ENCODE results near the gene KRT9.

KRT9 gene

DNA sequence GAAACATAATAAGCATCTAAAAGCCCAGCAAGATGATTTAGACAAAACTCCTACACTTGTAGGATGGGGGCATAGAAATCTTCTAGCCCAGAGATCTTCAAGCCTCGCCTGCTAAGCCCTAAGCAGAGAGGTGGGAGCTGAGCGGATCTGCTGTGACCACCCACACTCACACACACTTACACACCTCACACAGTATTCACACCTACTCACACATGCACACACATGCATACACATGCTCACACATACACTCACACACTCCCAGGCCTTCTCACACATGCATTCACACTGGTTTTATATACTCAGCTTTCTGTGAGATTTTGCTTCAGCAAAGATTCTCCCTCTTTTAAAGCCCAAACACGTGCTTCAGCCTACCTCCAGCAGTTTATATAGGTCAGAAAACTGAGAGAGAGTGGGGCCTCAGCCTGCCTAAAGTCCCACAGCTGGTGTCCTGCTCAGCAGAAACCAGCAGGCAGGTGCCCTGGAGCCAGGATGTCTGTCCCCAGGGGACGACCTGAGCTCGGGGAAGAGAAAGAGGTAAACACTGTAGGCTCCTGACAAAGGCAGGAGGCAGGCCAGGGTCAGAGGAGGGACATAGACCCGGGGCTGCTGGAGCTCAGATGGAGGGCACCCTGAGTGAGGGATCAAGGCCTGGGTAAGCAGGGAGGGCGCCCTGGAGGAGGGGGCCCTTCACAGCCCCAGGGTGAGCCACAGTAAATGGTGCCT is 31.7 kb downstream of the KRT9 start:
- DNase-seq (ENCODE audit: low spot score), result no peak
- TF ChIP-seq, protein P1, sequence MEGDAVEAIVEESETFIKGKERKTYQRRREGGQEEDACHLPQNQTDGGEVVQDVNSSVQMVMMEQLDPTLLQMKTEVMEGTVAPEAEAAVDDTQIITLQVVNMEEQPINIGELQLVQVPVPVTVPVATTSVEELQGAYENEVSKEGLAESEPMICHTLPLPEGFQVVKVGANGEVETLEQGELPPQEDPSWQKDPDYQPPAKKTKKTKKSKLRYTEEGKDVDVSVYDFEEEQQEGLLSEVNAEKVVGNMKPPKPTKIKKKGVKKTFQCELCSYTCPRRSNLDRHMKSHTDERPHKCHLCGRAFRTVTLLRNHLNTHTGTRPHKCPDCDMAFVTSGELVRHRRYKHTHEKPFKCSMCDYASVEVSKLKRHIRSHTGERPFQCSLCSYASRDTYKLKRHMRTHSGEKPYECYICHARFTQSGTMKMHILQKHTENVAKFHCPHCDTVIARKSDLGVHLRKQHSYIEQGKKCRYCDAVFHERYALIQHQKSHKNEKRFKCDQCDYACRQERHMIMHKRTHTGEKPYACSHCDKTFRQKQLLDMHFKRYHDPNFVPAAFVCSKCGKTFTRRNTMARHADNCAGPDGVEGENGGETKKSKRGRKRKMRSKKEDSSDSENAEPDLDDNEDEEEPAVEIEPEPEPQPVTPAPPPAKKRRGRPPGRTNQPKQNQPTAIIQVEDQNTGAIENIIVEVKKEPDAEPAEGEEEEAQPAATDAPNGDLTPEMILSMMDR (IDR thresholded peaks at IDR 0.05), result no peak
- H3K27ac ChIP-seq, result no peak overlapping the region
- no peak overlapping the region for H3K4me3 ChIP-seq

DNA sequence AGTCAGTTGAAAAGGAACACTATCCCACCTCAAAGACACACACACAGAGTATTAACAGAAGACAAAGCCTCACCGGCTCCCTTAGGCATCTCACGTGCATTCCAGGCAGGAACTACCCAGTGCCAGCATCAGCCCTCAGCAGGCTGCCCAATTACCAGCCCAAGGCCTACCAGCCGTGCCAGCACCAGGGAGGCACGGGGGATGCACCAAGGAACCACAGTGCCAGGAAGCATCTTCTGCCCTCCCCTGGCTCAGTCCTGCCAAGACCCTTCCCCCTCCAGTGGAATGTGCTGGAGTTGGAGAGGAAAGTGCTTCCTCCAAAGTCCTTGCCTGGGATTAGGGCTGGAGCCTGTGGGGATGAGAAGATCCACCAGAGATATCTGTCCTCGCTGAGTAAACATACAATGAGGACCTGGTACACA is 32.8 kb downstream of the KRT9 start:
- H3K4me3 ChIP-seq, result no peak overlapping the region
- H3K27ac ChIP-seq, result no peak overlapping the region
- DNase-seq (ENCODE audit: low spot score), result no peak
- TF ChIP-seq, protein P1 (IDR thresholded peaks at IDR 0.05), result no peak

DNA sequence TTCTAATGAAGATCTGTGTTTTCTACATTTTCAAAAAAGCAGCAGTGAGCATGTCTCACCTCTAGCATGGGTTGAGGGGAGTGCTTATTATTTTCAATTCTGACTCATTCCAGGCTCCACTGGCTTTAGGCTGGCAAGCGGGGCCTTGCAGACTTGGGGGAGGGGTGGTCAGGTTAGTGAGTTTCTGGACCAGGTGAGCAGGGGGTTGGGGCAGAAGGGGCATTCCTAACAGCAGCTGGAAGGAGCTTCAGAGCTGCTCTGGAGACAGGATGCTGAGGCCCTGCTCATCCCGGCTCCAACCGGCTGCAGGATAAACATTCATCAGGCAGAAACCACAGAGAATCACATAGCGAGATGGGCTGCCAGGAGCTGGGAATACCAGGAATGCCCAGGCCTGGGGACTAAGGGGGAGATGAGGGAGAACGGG is 33.3 kb downstream of the KRT9 start:
- Histone ChIP-seq H3K4me3 (no peak overlapping the region), H3K27ac (no peak overlapping the region)
- no peak for DNase-seq (ENCODE audit: low spot score)
- TF ChIP-seq, protein P1 (IDR thresholded peaks at IDR 0.05), result no peak

DNA sequence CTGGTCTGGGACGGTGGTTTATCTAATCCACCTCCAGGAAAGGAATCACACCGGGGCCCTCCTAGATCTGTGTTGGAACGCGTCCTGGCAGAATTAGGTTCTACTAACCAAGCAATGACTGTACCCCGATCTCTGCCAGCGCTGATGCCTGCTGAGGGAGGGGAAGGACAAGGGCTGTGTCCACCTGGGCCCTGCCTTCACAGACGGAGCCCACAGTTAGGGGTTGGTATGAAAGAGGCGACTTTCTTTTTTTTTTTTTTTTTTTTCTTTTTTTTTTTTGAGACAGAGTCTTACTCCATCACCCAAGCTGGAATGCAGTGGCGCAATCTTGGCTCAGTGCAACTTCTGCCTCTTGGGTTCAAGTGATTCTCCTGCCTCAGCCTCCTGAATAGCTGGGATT is 33.9 kb downstream of the KRT9 start:
- TF ChIP-seq, protein P1 (IDR thresholded peaks at IDR 0.05), result no peak

DNA sequence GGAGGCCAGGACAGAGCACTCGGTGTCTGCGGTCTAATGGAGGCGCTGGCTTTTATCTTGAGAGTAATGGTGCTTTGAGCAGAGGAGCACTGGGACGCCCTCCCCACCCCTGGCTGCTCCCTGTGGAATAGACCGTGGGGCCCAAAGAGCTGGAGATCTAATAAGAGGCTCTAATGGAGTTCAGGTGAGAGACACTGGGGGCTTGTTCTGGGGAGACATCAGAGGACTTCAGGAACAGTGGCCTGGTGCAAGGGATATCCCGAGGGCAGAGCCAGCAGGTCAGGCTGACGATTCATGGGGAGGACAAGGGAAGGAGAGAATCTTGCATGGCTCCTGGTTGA is 34.3 kb downstream of the KRT9 start:
- TF ChIP-seq, protein P1 (IDR thresholded peaks at IDR 0.05), result no peak
- H3K27ac ChIP-seq, result no peak overlapping the region
- no peak for DNase-seq (ENCODE audit: low spot score)
- no peak overlapping the region for H3K4me3 ChIP-seq

More for the DNA sequence above, 33.9 kb downstream of the KRT9 start:
- H3K4me3 ChIP-seq, result no peak overlapping the region
- DNase-seq (ENCODE audit: low spot score), result no peak
- H3K27ac ChIP-seq, result no peak overlapping the region

DNA sequence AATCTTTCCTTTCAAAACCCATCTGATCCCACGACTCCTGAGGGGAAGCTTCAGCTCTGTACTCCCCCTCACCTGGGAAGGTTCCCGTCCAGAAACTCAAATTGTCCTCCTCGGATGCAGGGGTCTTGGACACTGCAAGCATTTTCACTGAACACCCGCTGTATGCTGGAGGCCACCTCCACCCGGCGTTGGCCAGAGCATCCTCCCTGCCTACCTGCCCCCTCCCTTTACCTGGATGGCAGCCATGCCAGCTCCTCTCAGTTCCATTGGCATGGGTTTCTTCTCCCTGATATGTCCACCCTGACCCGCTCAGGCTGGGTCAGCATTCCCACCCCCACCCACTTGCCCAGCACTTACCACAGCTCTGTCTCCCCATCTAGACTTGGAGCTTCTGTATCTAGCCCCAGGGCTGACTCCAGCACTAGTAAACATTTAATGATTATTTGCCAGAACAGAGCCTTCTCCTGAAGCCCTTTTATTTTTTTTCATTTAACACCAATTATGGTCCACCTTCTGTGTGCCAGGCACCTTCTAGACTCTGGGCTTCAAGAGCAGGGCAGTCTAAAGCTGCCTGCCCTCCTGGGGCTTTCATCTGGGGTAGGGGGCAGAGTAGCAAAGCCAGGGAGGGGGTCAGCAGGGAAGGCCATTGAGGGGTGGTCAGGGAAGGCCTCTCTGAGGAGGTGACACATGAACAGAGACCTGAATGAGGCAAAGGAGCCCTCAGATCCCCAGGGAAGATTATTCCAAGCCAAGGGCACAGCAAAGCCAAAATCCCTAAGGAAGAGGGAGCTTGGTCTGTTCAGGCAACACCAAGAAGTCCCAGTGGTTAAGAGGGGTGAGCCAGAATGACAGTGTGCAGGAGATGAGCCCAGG is 34.9 kb downstream of the KRT9 start:
- DNase-seq (ENCODE audit: low spot score), result no peak
- no peak overlapping the region for H3K4me3 ChIP-seq
- no peak overlapping the region for H3K27ac ChIP-seq
- TF ChIP-seq, protein P1 (IDR thresholded peaks at IDR 0.05), result no peak
